Small intestine (tissue), 7 donors: ENCODE measurements around the gene GIN1. TPM values are rescaled to one million over a fixed set of nuclear protein-coding genes. Genes with fewer than 3 reads are reported as not detected.
"Not testable (repeated sequence)": the region's sequence is repeated elsewhere in the genome, so short reads cannot be mapped to it uniquely, and the experiment has no call there.

Source experiments
- DNase-seq, 2 donors: peaks; one replicate each; pipeline versions ENCODE4 v3.0.0 to v3.0.0-alpha.2; 2013
- FAIRE-seq: peaks from 2 replicates; lab custom pipeline; 2012; peaks lifted over from hg19 to GRCh38; lab: Jason Lieb, UNC
- H3K27ac ChIP-seq, 3 donors: one replicate each; pipeline ENCODE4 v1.5.1; 2013; ENCODE audit warnings: low read length in 2 of 3, mild to moderate bottlenecking in 2 of 3, control low read depth in 1 of 3, inconsistent platforms in 1 of 3, low read depth in 1 of 3, moderate library complexity in 1 of 3
- H3K27me3 ChIP-seq, 3 donors: one replicate each; pipeline ENCODE4 v1.6.1; 2013; ENCODE audit warnings: low read length in 3 of 3, inconsistent platforms in 1 of 3; ENCODE audit not compliant: control insufficient read depth in 3 of 3, insufficient read depth in 3 of 3
- H3K36me3 ChIP-seq, 3 donors: one replicate each; pipeline ENCODE4 v1.6.1; 2013; ENCODE audit warnings: low read length in 3 of 3, inconsistent platforms in 1 of 3, low read depth in 1 of 3, mild to moderate bottlenecking in 1 of 3, moderate library complexity in 1 of 3; ENCODE audit not compliant: control insufficient read depth in 3 of 3, insufficient read depth in 2 of 3
- H3K4me1 ChIP-seq, 3 donors: one replicate each; pipeline ENCODE4 v1.6.1; 2013; ENCODE audit warnings: low read length in 2 of 3, inconsistent platforms in 1 of 3, low read depth in 1 of 3, mild to moderate bottlenecking in 1 of 3, moderate library complexity in 1 of 3; ENCODE audit not compliant: control insufficient read depth in 3 of 3, insufficient read depth in 2 of 3
- H3K4me3 ChIP-seq, 3 donors: one replicate each; pipeline ENCODE4 v1.5.1; 2013; ENCODE audit warnings: low read length in 3 of 3, control low read depth in 1 of 3, inconsistent platforms in 1 of 3, low read depth in 1 of 3, mild to moderate bottlenecking in 1 of 3, moderate library complexity in 1 of 3
- H3K9me3 ChIP-seq, 2 donors: one replicate each; pipeline ENCODE4 v1.6.1; 2013; ENCODE audit warnings: low read depth in 1 of 2, low read length in 1 of 2; ENCODE audit not compliant: control insufficient read depth in 2 of 2, insufficient read depth in 1 of 2
- WGBS, 3 donors: extraction: QIAGEN DNeasy Blood & Tissue Kit; methylation state at CpG; one replicate each; pipeline ENCODE4 v1.1.7; 2013; 5-methylcytosine and 5-hydroxymethylcytosine counted together
- polyA plus RNA-seq, 4 donors: library from polyadenylated mRNA; stranded (reverse) in 3 of 4; unstranded in 1 of 4; fragments of 200-250 nt in 3 of 4; fragments of 120-200 nt in 1 of 4; gene quantifications; one replicate each; pipeline versions ENCODE4 v1.2.1 to v1.2.3, GENCODE V29; 2013
- donor health status: healthy with polysubstance abuse.
- donor health status: control.
- donor health status: control.
- donor health status: Bipolar disorder and iron deficiency.
- donor health status: healthy.

The GIN1 gene
- polyA plus RNA-seq, 4 donors: 2.7 to 7.2 (median 3.5) TPM

GRCh38 chr5:103057208-103058130, 62.5 kb downstream of the GIN1 start:
- WGBS, 3 donors: 65 to 83% (median 69%) methylated on average over 6 to 7 of the region's 7 CpGs
- no peak for FAIRE-seq
- peak overlapping the region in 1 of 3 donors; percentile 9 for H3K27ac ChIP-seq

GRCh38 chr5:103046706-103047105, 73.2 kb downstream of the GIN1 start:
- not testable (repeated sequence) for H3K27ac ChIP-seq, H3K4me1 ChIP-seq, H3K27me3 ChIP-seq, DNase-seq, H3K4me3 ChIP-seq, H3K36me3 ChIP-seq, FAIRE-seq, H3K9me3 ChIP-seq
- WGBS, 3 donors: 85 to 93% (median 92%) methylated on average over 22 of the region's 22 CpGs

More at GRCh38 chr5:103057208-103058130, 62.5 kb downstream of the GIN1 start:
- Histone ChIP-seq H3K36me3 (no peaks in the 10 kb centered on the region), H3K4me3 (no peak overlapping the region), H3K9me3 (peaks cover 0 to 10% of the 10 kb centered on the region in 2 donors), H3K4me1 (no peaks in the 10 kb centered on the region), H3K27me3 (no peaks in the 10 kb centered on the region)
- peak; percentile 26 to 48 for DNase-seq

- Histone ChIP-seq H3K4me3 (no peak overlapping the region), H3K4me1 (no peaks in the 10 kb centered on the region), H3K27me3 (no peaks in the 10 kb centered on the region), H3K36me3 (no peaks in the 10 kb centered on the region), H3K27ac (no peak overlapping the region), H3K9me3 (no peaks in the 10 kb centered on the region)
- FAIRE-seq (no peak), DNase-seq (peak; percentile 35 to 42)
- WGBS, 3 donors: 28 to 37% (median 34%) methylated on average over 4 of the region's 4 CpGs
Observed at GRCh38 chr5:103041071-103041676, 78.8 kb downstream of the GIN1 start.

- H3K4me3 ChIP-seq: no peak overlapping the region
- no peak for FAIRE-seq
- H3K4me1 ChIP-seq: no peaks in the 10 kb centered on the region
- no peak overlapping the region for H3K27ac ChIP-seq
- no peaks in the 10 kb centered on the region for H3K27me3 ChIP-seq
- DNase-seq: no peak
- peaks cover 0 to 15% of the 10 kb centered on the region in 2 donors for H3K9me3 ChIP-seq
- peaks cover 0 to 4% (median 0%) of the 10 kb centered on the region in 3 donors for H3K36me3 ChIP-seq
- 85 to 95% (median 93%) methylated on average over 4 of the region's 4 CpGs for WGBS, 3 donors
Observed at GRCh38 chr5:103037673-103038455, 82.1 kb downstream of the GIN1 start.

GRCh38 chr5:103036601-103037000, 83.3 kb downstream of the GIN1 start:
- no peak for FAIRE-seq
- 85 to 91% (median 91%) methylated on average over 2 of the region's 2 CpGs for WGBS, 3 donors

More at GRCh38 chr5:103036601-103037000, 83.3 kb downstream of the GIN1 start:
- H3K27ac ChIP-seq: no peak overlapping the region
- H3K4me3 ChIP-seq: no peak overlapping the region
- no peak for DNase-seq
- no peaks in the 10 kb centered on the region for H3K27me3 ChIP-seq
- no peaks in the 10 kb centered on the region for H3K4me1 ChIP-seq
- H3K36me3 ChIP-seq: peaks cover 0 to 11% (median 0%) of the 10 kb centered on the region in 3 donors
- H3K9me3 ChIP-seq: peaks cover 0 to 15% of the 10 kb centered on the region in 2 donors

Other genes with a start within 250 kb of the GIN1 start
- gene PPIP5K2, start 163 bp upstream of the GIN1 start, polyA plus RNA-seq: 10 to 100 TPM; 11.9 to 53.5 (median 16.1) TPM
- gene MACIR, start 138.6 kb upstream of the GIN1 start, polyA plus RNA-seq: 10 to 100 TPM in 2 of 4 donors, 1 to 10 TPM in 2; 9.2 to 51.9 (median 16.7) TPM